Subcutaneous preadipocyte (primary cell): Measurements from ENCODE around the gene IFNA2. TPM values are rescaled to one million over a fixed set of nuclear protein-coding genes. Genes with fewer than 3 reads are reported as not detected.

Experiments used
- total RNA-seq: library from RNA; depleted of rRNA; stranded (reverse); fragments of >200 nt; gene quantifications from 2 replicates; pipeline ENCODE4 v1.2.3, GENCODE V29; 2012

IFNA2 gene
- total RNA-seq, result not detected in 2 replicates

GRCh38 chr9:21385131-21385670 lies at the start of gene IFNA2:
Gene IFNA2 (minus strand): TSS chr9:21385398. CDS start chr9:21385329, 69 bp downstream.

GRCh38 chr9:21408817-21409216 lies 23.6 kb upstream of the IFNA2 start, which contains the start of gene IFNA8:
Gene IFNA8 (plus strand): TSS chr9:21409117. CDS start chr9:21409177, 60 bp downstream.

DNA sequence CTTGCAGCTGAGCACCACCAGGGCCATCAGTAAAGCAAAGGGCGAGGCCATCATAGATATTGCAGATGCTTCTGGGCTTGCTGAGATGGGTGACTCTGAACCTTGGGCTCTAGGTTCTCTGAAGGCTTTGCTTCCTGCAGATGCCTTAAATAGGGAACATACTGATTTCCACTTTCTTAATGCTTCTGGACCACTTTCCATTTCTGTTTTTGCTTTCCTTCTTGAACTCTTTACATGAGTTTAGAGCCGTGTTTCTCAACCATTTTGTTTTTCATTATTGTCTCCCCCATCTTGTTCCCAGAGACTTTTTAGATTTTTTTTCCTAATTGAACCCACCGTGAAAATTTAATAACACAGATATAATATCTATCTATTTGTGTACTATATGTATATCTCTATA lies 17.2 kb downstream of the IFNA2 start, which contains the start of gene IFNA13:
IFNA13 (minus strand) TSS at position 101 of the 400 bp plus-strand sequence; CDS start at position 54, 47 bp downstream.

DNA sequence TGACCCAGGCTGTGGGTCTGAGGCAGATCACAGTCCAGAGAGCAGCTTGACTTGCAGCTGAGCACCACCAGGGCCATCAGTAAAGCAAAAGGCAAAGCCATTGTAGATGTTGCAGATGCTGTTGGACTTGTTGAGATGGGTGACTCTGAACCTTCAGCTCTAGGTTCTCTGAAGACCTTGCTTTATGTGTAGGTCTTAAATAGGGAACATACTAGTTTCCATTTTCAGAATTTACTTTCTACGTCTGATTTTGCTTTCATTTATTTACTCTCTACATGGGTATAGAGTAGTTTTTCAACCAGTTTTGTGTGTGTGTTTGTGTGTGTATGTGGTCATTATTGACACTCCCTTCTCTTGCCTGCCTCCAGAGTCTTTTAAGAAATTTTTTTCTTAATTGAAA lies 34.4 kb downstream of the IFNA2 start, which contains the start of gene IFNA6:
IFNA6 (minus strand) TSS at position 101 of the 400 bp plus-strand sequence; CDS start at position 101, 0 bp downstream.

GRCh38 chr9:21334701-21335632 lies 50.2 kb downstream of the IFNA2 start, which contains the start of gene KLHL9:
Gene KLHL9 (minus strand): TSS chr9:21335404. CDS start chr9:21334859, 545 bp downstream.

Other genes with a start within 250 kb of the IFNA2 start
- gene IFNW1, start 243.6 kb downstream of the IFNA2 start, total RNA-seq, result not detected in 2 replicates
- not detected in 2 replicates for gene IFNA21, start 218.7 kb downstream of the IFNA2 start, total RNA-seq
- gene IFNA4, start 197.8 kb downstream of the IFNA2 start, total RNA-seq, result not detected in 2 replicates
- gene IFNA7, start 183.2 kb downstream of the IFNA2 start, total RNA-seq, result not detected in 2 replicates
- gene IFNA10, start 178.3 kb downstream of the IFNA2 start, total RNA-seq, result not detected in 2 replicates
- gene IFNA16, start 168.1 kb downstream of the IFNA2 start, total RNA-seq, result not detected in 2 replicates
- not detected in 2 replicates for gene IFNA17, start 157.2 kb downstream of the IFNA2 start, total RNA-seq
- gene IFNA14, start 145.4 kb downstream of the IFNA2 start, total RNA-seq, result not detected in 2 replicates
- gene IFNA5, start 80.1 kb downstream of the IFNA2 start, total RNA-seq, result not detected in 2 replicates
- 30.1 and 39.7 TPM in 2 replicates for gene KLHL9, start 50.0 kb downstream of the IFNA2 start, total RNA-seq
- gene IFNA6, start 34.5 kb downstream of the IFNA2 start, total RNA-seq, result not detected in 2 replicates
- not detected in 2 replicates for gene IFNA13, start 17.3 kb downstream of the IFNA2 start, total RNA-seq
- gene IFNA8, start 23.7 kb upstream of the IFNA2 start, total RNA-seq, result not detected in 2 replicates
- not detected in 2 replicates for gene IFNA1, start 55.0 kb upstream of the IFNA2 start, total RNA-seq
- 5.9 and 10.6 TPM in 2 replicates for gene IFNE, start 96.9 kb upstream of the IFNA2 start, total RNA-seq